HG03439 (cell line): Measurements from ENCODE around the gene FBXO22.

Experiments
- ATAC-seq: cut with Tn5 transposase; IDR thresholded peaks from one replicate; pipeline ENCODE4 v1.9.1; 2021; ENCODE audit warnings: mild to moderate bottlenecking, moderate library complexity; ENCODE audit not compliant: unreplicated experiment

Gene FBXO22

DNA sequence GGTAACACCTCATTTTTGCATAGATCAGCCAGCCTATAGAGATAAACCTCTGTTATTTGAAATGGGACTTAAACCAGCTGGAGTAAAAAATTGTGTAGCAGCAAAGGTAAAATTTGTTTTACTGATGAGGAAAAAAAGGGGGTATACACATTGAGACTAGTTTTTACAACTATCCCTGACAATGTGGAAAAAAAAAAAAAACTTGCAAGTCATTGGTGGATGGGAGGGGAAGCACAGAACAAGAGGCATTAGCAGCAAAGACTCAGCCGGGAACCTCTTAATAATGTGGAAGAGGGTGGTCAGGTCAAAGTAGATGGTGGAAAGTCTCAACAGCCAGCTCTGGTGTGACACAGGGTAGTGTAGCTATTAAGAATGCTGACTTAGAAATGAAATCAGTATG lies 14.5 kb downstream of the FBXO22 start:
- ATAC-seq: no peak

DNA sequence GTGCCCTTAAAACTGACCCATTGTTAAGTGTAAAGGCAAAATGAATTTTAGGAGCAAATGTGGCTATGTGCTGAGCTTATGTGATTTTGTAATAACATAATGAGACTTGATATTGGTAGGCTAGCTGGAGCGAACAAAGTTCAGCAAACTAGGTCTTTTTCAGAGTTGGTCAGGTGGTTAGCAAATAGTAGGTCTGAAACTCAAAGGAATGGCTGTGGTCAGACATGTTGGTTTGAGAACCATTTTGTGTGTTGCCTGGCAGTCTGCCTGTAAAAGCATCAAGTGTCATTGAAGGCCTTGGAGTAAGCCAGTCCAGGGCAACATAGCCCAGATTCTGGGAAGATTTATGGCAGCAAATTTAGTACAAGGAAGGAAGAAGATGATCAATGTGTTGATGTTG lies 16.4 kb downstream of the FBXO22 start:
- no peak for ATAC-seq

DNA sequence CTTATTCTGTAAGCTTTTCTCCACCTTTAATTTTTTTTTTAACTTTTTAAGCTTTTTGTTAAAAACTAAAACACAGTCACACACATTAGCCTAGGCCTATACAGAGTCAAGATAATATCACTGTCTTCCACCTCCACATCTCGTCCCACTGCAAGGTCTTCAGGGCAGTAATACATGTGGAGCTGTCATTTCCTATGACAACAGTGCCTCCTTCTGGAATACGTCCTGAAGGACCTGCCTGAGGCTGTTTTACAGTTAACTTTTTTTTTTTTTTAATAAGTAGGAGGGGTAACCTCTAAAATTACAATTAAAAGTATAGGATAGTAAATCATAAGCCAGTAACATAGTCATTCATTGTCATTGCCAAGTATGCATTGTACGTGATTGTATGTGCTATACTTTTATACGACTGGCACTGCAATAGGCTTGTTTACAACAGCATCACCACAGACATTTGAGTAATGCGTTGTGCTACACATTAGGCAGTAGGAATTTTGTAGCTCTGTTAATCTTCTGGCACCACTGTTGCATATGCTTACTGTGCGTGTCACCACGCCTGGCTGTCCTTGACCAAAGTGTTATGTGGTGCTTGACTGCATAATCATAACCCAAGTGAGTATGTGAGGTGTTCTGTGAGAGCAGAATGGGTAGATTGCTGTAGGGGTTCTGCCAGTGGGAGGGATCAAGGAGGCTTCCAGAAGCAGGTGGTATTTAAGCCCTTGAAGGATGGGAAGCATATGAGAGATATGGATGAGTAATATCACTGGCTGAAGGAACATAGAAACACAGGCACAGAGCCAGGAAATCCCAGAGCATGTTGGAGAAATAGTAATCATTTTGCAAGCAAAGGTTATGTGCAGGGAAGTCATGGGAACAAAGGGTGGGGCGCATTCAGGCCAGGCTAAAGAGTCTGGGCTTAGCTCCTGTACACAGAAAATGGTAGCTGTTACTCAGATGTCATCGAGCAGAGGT lies 18.3 kb downstream of the FBXO22 start:
- ATAC-seq: no peak

DNA sequence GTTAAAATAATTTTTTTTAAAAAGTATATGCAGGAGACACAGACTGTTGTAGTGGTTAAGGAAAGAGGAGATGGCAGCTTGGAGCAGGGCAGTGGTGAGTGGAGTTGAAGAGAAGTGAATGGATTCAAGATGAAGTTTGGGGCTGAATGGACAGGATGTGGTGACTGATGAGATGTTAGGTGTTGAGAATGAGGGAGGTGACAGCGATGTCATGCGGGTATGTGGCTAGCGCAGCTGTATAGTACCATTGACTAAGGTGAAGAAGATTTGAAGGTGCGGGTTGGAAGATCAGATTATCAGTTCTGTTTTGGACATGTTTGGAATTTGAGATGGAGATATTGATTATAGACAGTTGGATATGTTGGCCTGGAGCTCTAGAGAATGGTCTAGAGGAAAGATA lies 20.1 kb downstream of the FBXO22 start:
- ATAC-seq: no peak

DNA sequence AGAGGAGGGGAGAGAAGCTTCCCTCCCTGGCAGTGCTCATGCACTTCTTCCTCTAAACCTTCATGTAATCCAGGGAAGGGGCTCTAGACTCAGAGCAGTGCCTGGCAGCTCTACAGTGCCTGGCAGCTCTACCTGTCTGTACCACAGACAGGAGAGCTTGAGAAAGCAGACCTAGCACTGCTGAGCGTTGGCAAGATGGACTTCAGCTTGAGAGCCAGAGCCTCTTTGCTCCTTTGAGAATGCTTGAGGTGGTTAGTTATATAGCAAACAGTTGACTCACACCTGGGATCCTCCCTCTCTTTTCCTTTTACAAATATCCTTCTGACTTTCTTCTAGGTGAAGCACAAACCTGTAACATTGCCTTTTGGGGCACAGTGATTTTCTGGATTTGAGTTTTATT lies 20.9 kb downstream of the FBXO22 start:
- ATAC-seq: no peak

DNA sequence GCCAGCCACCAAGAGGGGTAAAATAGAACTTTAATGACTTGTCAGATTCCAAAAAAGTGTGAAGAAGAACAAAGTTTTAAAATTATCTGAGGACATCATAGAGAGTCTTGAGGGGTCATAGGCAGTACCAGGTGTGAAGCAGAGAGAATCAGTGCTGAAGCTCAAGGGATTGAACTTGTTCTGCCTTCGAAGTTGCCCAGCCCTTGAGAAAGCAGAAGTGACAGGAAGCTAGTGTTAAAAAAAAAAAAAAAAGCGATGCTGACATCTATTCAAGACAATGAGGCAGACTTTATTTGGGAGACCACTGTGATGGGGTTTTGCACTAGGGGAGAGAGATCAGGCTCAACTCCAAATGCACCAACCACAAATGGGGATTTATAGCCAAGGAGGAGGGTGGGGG lies 21.8 kb downstream of the FBXO22 start:
- no peak for ATAC-seq

DNA sequence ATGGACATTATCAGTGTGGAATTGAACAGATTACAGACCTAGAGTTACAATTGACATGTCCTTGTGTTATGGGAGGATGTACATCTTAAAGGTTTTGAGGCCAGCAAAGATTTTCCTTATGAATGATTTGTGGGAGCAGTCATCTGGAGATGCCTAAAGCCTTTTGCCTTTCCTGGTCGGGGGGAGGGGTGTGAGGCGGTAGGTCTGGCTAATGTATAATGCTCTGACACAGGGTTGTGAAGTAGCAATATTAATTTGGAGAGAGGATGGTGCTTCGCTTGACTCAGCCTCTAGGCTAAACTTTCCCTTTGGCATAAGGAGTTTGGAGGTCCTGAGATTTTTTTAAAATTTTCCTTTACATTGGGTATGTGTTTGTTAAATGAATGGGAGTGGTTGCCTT lies 23.3 kb downstream of the FBXO22 start:
- no peak for ATAC-seq

DNA sequence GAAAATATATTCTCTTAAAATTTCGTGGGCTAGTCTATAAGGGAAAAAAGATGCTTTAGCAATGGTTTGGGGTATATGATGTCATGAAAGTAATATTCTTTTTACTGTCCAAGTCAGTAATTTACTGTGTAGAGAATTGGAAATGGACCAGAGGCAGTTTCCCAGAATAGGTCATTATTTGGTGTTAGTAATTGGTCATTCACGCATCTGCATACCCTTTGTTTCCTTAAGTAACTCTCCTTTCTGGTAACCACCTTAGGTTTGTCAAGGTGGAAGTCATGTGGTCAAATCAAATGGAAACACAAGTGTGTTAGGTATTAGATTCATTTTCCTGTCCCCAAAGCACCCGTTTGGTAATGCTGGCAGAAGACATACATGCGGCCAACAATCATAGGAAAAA lies 23.9 kb downstream of the FBXO22 start:
- ATAC-seq: no peak

DNA sequence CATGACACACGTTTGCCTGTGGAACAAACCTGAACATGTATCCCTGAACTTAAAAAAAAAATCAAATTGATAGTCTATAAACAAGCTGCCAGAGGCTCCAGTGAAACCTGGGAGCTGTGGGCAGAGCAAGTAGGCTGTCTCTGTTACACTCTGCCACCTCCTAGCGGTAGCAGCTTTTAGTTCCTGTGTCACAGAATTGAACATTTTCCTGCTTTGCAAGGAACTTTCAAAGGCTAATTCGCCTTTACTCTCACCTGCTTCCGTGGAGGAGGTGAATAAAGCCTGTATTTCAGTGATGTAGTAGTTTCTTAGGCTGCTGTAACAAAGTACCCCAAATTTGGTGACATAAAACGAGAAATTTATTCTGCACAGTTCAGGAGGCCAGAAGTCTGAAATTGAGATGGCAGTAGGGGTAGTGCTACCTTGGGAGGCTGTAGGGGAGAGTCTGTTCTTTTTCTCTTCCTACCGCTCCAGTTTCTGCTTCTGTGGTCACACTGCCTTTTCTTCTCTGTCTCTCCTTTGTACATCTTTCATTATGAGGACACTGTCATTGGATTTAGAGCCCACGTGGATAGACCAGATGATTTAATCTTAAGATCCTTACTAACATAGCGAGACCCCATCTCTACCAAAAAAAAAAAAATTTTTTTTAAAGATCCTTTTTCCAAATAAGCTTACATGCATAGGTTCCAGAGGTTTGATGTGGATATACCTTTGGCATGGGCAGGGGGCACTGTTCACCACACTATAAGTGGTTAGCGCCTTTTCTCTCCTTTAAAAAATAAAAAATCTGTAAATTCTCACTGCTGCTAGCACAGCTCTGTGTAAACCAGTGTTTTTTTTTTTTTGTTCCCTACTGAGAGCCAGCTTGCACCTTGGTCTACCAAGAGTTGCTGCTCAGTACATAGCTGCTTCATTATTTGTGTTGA lies 25.3 kb downstream of the FBXO22 start:
- no peak for ATAC-seq

DNA sequence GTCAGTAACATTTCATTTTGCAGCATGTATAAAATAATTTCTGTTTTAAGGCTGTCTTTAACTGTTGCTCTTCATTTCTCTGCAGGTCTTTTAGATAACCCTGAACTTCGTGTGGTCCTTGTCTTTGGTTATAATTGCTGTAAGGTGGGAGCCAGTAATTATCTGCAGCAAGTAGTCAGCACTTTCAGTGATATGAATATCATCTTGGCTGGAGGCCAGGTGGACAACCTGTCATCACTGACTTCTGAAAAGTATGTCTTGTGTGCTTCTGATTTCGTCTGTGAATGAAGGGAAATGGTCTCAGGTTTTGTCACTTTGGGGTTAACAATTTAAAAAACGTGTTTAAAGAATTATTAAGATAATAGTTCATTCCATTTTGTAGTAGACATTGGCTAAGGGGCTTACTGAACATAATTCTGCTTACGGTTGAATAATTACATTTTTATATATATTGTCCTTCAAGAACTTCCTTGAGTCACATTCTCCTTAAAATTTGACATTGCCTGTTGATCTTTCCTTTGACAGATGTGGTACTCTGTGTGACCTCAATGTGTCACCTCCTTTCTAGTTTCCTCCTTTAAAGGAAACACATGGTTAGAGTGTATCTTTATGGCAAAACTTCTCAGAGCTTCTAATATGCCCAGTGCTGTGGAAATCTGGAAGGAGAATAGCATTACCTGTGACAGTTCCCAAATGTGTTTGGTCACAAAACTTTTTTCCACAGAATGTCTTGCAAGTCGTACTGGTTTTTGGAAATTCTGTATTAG lies 26.3 kb downstream of the FBXO22 start:
- ATAC-seq: no peak

DNA sequence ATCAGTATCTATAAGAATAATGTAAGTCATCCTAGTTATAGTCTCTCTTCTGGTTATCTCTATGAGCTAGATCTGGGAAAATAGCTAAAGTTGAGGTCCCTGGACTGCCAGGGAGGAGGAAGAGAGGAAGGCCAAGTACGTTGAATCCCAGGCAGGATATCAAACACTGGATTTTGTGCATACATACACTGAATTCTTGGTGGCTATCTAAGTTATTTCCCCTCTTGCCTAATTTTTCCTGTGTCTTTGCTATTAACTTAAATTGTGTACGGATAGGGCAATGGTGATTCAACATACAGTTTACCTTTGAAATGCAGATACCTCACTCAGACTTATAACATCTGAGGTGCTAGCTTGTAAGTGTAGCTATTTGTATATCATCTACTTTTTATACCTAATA lies 27.2 kb downstream of the FBXO22 start:
- no peak for ATAC-seq

DNA sequence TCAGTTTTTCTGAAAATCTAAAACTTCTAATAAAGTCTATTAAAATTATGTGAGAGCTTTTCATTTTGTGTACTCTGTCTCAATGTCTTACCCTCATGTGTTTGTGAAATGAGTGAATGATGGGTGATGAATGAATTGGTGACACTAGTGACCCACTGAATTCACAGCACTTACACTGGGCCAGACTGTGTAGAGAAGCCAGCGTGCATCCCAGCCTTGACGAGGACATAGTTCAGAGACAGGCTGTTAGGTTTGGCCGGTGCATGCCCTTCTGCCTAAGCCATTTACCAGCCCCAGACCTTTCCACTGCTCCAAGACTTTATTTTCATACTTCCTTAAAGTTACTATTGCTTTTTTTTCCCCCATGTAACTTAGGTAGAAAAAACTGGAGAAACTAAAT lies 38.8 kb downstream of the FBXO22 start:
- no peak for ATAC-seq

DNA sequence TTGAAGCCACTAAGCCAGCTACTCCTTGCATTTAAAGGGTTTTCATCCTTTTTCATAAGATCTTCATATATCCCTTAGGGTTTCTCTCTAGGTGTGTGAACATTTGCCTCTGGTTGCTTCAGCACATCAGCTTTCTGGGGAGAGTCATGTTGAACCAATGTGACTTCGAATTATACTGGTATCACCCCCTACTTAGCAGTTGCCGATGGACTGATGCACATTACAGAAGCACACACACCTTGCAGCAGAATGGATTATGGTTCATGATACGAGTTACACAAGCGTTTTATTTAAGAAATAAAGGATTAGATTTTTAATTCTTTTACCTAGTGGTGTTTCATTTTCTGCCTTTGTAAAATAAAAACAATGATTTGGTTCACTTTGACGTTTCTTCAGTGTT lies 39.6 kb downstream of the FBXO22 start:
- ATAC-seq: no peak

DNA sequence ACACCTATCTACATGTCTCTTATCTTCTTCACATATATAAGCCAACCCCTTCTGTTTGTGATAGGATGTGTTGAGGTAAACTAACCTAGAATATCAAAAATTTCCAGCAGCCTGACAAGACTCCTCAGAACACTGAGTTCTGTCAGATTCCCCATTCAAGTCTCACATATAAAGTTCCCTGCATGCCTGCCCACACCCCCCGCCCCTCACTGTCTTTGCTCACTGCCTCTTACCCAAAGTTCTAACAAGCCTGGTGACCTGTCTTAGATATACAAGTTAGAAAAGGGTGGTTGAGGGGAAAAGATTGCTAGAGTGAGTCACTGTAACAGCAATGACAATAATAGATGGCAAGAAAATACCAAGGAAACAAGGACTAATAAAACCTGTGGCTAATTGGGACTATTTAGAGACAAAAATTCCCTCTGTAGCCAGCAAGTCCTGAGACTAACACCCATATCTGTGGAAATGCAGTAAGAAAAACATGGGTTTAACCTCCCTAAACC lies 40.1 kb downstream of the FBXO22 start:
- no peak for ATAC-seq

DNA sequence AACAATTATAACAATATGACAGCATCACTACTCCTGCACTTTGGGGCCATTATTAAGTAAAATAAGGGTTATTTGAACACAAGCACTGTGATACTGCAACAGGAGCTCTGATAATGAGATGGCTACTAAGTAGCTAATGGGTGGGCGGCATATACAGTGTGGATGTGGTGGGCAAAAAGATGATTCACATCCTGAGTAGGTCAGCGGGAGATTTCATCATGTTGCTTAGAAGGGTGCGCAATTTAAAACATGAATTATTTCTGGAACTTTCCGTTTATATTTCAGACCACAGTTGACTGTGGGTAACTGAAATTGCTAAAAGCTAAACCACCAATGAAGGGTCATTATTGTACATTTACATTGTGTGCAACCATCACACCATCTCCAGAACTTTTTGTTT lies 42.3 kb downstream of the FBXO22 start:
- no peak for ATAC-seq

DNA sequence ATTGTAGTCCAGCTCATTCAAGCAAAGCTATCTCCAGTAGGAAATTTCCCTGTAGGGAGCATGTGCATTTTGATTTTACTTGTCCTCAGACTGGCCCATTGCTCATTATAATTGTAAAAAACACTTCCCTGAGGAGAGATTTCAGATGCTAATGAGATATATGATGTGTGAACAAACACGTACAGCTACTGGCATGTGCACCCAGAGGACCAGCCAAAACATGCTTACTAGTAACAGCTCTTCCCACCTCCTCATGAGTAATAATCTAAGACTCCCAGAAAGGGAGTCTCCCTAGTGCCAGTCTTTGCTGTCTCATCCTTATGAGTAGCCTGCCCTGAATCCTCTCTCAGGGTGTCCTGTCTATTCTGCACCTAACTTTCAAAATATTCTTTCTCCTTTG lies 43.4 kb downstream of the FBXO22 start:
- ATAC-seq: no peak

DNA sequence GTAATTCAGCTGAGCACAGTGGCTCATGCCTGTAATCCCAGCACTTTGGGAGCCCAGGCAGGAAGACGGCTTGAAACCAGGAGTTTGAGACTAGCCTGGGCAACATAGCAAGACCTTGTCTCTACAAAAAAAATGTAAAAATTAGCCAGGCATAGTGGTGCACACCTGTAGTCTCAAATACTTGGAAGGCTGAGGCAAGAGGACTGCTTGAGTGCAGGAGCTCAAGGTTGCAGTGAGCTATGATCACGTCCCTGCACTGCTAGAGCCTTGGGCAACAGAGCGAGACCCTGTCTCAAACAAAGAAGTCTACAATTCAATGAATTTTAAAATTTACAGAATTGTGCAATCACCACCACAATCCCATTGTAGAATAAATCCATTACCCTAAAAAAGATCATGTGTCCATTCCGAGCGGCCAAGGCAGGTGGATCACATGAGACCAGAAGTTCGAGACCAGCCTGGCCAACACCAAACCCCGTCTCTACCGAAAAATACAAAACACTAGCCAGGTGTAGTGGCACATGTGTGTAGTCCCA lies 45.2 kb downstream of the FBXO22 start:
- no peak for ATAC-seq

DNA sequence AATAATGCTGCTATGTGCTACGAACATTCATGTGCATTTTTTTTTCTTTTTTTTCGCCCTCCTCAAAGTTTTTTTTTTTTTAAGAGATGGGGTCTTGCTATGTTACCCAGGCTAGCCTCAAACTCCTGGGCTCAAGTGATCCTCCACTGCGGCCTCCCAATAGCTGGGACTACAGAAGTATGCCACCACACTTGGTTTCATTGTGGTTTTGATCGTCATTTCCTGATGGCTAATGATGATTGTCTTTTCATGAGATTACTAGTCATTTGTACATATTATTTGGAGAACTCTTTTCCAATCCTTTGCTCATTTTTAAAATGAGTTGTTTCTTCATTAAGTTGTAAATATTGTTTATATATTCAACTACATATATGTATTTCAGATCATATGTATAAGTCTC lies 48.8 kb downstream of the FBXO22 start:
- ATAC-seq: no peak

DNA sequence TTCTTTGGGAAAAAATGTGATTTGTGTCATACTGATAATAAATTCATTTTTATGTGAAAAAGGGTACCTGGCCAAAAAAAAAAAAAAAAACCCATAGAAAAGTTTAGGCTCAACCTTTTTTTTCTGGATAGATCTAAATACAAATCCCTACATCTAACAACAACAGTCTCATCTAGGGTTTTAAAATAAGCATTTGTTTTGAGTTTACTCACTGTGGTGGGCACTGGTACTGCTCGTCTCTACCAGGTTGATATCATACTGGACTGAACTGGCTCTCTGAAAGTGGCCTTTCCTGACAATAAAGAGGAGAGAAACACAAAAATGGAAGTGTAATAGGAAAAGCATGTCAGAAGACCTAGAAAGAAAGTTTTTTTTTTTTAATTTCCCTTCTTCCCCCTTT lies 52.0 kb downstream of the FBXO22 start:
- no peak for ATAC-seq

DNA sequence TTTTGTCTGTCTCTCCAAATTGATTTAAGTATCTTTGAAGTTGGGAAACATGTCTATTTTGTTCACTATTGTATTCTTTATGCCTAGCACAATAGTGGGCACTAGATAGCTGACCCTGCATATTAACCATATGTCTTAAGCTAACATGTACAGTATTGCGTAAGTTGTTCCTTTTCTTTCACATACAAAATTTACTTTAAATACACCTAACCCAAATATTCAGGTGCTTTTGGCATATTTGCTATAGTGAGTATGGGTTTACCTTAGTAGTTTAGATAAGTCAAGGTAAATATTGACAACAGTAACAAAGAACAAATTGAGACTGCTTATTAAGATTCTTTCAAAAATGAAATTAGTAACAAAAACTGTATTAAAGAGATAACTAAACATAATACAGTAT lies 57.7 kb downstream of the FBXO22 start:
- ATAC-seq: no peak

DNA sequence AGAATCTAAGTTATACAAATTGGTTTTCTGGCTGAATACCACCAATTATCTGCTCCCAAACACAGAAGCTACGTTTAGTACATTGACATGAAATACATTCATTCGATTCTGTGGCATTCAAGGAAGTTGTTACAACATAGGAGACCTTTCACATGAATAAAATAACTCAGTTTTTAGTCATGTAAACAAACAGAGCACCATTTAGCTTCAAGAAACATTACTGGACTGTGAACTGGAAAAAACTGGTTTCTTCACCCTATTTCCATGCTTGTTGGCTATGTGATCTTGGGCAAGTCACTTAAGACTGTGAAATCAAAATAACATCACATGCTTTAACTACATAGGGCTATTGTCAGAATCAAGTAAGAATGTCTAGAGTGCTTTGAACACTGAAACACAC lies 62.4 kb downstream of the FBXO22 start:
- ATAC-seq: no peak
